ENCODE results near the gene CHAT. TPM values are rescaled to one million over a fixed set of nuclear protein-coding genes. Genes with fewer than 3 reads are reported as not detected.

CHAT gene
- total RNA-seq, 2 experiments from 2014 or later = not detected

DNA sequence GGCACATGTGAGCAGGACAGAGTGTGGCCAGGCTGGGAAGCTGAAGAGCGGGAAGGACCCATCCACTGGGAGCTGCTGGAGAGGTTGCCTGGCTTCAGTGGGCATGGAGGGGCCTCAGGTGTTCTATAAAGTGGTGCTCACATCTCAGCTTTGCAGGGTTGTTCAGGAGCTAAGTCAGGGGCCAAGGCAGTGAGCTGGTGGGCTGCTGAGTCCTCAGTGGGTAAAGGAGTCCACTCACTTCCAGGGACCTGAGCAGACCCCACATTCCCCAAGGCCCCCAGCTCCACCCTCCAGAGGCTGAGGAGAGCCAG is 36.8 kb downstream of the CHAT start:
- H3K36me3 Mint-ChIP-seq = no peaks in the 10 kb centered on the region
- H3K4me3 Mint-ChIP-seq = no peak overlapping the region
- ATAC-seq (no peak), DNase-seq (peak; percentile 22)
- H3K4me1 Mint-ChIP-seq = peaks cover 26% of the 10 kb centered on the region
- H3K9me3 Mint-ChIP-seq (ENCODE audit: low read depth) = no peaks in the 10 kb centered on the region
- peaks cover 19% of the 10 kb centered on the region for H3K27me3 Mint-ChIP-seq
- no peak overlapping the region for H3K27ac Mint-ChIP-seq
- CTCF ChIA-PET = interaction anchor here (1.1 kb wide), 1 partner anchor 52 kb away, joined by 4 read pairs; no protein-coding TSS in a partner anchor

DNA sequence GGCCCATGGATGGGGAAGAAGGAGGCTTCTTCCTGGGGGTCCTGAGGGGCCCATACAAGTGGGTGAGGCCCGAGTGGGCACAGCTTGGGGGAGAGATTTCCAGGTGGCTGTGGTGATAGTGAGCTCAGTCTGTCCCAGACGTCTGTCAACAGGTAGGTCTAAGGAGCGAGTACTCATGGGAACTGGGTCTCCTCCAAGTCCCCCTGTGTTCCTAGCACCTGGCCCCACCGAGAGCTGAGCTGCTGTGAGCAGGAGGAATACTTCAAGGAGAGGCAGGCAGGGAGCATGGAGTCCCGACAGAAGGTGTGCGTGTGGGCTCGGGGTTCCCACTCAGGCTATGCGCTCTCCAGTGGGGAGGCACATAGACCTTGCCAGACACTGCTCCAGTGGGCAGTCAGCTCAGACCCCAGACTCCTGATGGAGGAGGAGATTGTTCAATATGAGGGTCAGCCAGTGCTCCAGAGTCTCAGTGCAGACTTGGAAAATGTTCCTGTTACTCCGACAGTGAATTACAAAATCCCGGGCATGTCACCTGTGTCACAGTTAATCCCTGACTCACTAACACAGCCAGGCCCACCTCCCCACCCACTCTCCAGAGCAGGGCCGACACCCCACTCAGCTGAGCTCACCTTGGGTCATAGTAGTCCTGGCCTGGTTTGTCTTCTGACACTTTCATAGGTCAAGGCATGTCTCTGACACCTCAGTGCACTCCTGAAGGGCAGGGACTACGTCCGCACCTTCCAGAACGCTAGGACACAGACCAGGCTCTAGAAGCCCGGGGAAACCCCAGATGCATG is 37.4 kb downstream of the CHAT start:
- H3K27me3 Mint-ChIP-seq = peaks cover 19% of the 10 kb centered on the region
- H3K27ac Mint-ChIP-seq = no peak overlapping the region
- no peak for ATAC-seq
- H3K9me3 Mint-ChIP-seq (ENCODE audit: low read depth) = no peaks in the 10 kb centered on the region
- H3K4me1 Mint-ChIP-seq = peaks cover 26% of the 10 kb centered on the region
- H3K36me3 Mint-ChIP-seq = no peaks in the 10 kb centered on the region
- CTCF ChIA-PET = interaction anchor here (1.1 kb wide), 1 partner anchor 58 kb away, joined by 4 read pairs; no protein-coding TSS in a partner anchor
- peak; percentile 22 for DNase-seq
- no peak overlapping the region for H3K4me3 Mint-ChIP-seq

DNA sequence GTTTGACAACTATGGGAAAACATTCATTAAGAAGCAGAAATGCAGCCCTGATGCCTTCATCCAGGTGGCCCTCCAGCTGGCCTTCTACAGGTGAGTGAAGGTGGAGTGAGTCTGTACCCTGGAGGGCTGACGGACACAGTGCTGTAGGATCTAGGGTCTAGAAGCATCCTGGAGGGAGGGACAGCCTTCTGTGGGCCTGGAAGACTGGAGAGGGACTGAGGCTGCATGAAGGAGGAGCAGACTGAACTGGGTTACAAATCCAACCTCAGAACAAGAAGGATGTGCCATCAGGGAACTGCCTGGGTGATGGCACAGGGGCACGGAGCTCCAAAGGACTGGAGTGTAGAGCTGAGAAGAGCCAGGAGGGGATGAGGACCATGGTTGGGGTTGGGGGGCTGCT is 38.1 kb downstream of the CHAT start:
- Mint-ChIP-seq H3K27ac (no peak overlapping the region), H3K4me3 (no peak overlapping the region), H3K36me3 (no peaks in the 10 kb centered on the region), H3K4me1 (peaks cover 26% of the 10 kb centered on the region), H3K27me3 (peaks cover 25% of the 10 kb centered on the region), H3K9me3 (ENCODE audit: low read depth) (no peaks in the 10 kb centered on the region)
- no peak for ATAC-seq
- CTCF ChIA-PET = interaction anchor here (1.1 kb wide), 1 partner anchor 59 kb away, joined by 4 read pairs; no protein-coding TSS in a partner anchor
- DNase-seq = peak; percentile 3

DNA sequence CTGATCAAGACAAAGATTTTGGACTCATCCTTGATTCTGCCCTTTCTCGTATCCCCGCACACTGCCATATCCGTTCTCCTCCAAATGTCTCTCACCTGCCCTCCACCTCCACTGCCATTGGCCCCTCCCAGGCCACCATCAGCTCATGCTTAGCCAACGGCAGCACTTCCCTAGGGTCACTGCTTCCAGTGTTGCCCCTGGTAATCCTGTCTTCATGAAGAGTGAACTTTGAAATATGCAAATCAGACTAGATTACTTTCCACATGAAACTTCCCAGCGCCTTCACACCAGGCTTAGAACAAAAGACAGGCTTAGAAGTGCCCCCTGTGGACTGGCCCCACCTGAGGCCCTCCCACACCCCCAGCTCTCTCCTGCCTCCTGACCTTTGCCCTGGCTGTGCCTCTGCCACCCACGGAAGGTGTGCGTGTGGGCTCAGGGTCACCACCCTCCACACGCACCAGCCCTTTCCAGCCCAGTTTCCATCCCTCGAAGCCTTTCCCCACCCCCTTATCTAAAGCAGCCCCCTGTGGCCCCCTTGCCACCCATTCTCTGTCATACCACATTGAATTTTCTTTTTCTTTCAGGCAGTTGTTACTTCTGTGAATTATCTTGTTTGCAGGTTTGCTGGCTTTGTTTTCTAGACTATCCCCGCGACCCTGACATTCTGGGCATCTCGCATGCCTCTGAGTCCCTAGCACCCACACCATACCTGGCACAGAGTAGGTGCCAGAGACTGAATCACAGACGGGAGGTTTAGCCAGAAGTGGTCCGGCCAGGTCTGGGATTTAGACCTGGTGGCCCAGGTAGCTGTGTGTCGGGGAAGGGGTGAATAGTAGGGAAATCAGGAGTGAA is 38.8 kb downstream of the CHAT start:
- CTCF ChIA-PET = interaction anchor here (1.1 kb wide), 1 partner anchor 59 kb away, joined by 4 read pairs; no protein-coding TSS in a partner anchor
- ATAC-seq = no peak

DNA sequence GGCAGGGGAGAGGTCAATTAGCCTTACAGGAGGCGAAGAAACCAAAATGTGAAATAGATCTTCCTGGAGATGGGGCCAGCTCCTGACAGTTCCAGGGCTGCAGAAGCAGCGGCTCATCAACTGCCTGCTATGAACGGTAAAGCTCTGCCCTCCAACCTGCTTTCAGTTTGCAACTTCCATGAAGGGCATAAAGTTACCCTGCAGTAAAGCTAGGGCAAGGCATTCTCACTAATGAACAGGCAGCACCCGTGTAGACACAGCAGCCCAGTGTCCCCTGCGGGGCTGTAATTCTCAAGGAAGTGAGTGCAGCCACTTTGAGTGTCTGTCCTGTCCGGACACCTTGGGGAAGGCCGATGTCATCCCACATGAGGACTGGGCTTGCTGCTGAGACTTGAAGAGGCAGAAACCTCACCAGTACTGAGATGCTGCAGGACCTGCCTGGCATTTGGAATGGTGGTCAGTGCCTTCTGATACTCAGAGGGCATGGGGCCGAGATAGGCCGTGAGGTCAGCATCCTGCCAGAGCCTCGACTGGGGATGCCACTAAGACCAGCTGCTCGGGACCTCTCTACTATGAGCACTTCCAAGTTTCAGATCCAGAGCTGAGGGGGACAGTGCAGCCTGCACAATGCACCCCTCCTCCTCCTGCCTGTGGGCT is 39.6 kb downstream of the CHAT start:
- ATAC-seq (no peak), DNase-seq (peak; percentile 25)
- Mint-ChIP-seq H3K27me3 (peaks cover 17% of the 10 kb centered on the region), H3K36me3 (no peaks in the 10 kb centered on the region), H3K4me1 (peaks cover 22% of the 10 kb centered on the region), H3K4me3 (no peak overlapping the region), H3K27ac (no peak overlapping the region), H3K9me3 (ENCODE audit: low read depth) (no peaks in the 10 kb centered on the region)
- CTCF ChIA-PET = interaction anchor here (0.8 kb wide), 1 partner anchor 58 kb away, joined by 3 read pairs; no protein-coding TSS in a partner anchor

More for the DNA sequence above, 38.8 kb downstream of the CHAT start:
- H3K36me3 Mint-ChIP-seq = no peaks in the 10 kb centered on the region
- no peaks in the 10 kb centered on the region for H3K9me3 Mint-ChIP-seq (ENCODE audit: low read depth)
- DNase-seq = peak; percentile 25
- peaks cover 26% of the 10 kb centered on the region for H3K4me1 Mint-ChIP-seq
- no peak overlapping the region for H3K27ac Mint-ChIP-seq
- no peak overlapping the region for H3K4me3 Mint-ChIP-seq
- peaks cover 18% of the 10 kb centered on the region for H3K27me3 Mint-ChIP-seq

DNA sequence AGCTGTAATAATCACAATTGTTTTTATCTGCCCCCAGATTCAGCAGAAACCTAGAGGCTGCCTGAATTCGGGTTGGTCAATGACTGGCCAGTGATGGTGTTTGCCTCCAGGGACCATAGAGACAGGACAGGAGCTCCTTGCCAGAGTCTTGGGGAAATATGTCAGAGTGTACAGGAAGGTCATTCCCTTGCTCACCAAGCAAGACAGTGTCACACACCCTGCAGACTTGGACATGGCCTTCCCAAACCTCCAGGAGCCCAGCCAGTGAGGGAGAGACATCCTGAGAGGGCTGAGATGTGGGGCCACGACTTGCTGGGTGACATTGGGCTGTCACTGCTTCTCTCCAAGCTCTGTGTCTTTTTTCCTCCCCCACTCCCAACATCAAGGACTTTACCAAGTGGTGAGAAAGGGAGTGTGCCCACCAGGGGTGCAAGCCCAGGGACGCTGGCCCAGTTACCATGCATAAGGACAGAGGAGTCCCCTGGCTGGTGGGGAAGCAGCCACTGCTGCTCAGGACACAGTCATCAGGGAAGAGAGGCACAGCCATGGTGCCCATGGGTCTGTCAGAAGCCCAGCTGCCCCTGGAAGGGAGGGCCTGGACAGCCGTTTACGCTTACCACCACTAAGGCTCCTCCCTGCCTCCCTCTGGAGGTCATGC is 40.3 kb downstream of the CHAT start:
- no peak for ATAC-seq
- Mint-ChIP-seq H3K4me3 (no peak overlapping the region), H3K36me3 (no peaks in the 10 kb centered on the region)

DNA sequence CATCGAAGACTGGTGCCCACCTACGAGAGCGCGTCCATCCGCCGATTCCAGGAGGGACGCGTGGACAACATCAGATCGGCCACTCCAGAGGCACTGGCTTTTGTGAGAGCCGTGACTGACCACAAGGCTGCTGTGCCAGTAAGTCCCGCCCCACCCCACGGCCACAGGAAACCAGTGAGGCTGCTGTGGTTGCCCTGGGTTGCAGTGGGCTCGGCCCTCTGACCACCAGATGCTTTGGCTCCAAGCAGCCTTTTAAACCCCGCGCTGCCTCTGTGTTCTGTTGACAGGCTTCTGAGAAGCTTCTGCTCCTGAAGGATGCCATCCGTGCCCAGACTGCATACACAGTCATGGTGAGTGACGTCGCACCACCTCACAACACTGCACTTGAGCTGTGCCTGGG is 41.3 kb downstream of the CHAT start:
- Mint-ChIP-seq H3K9me3 (ENCODE audit: low read depth) (peaks cover 10% of the 10 kb centered on the region), H3K4me3 (no peak overlapping the region), H3K27ac (no peak overlapping the region), H3K36me3 (no peaks in the 10 kb centered on the region), H3K4me1 (peaks cover 5% of the 10 kb centered on the region), H3K27me3 (peaks cover 15% of the 10 kb centered on the region)
- CTCF ChIA-PET = no interaction called here
- DNase-seq (peak; percentile 35), ATAC-seq (no peak)

More for the DNA sequence above, 40.3 kb downstream of the CHAT start:
- peaks cover 5% of the 10 kb centered on the region for H3K9me3 Mint-ChIP-seq (ENCODE audit: low read depth)
- peaks cover 15% of the 10 kb centered on the region for H3K27me3 Mint-ChIP-seq
- H3K4me1 Mint-ChIP-seq = peaks cover 14% of the 10 kb centered on the region
- no peak overlapping the region for H3K27ac Mint-ChIP-seq
- peak; percentile 21 for DNase-seq
- CTCF ChIA-PET = interaction anchor here (0.8 kb wide), 1 partner anchor 59 kb away, joined by 3 read pairs; no protein-coding TSS in a partner anchor

DNA sequence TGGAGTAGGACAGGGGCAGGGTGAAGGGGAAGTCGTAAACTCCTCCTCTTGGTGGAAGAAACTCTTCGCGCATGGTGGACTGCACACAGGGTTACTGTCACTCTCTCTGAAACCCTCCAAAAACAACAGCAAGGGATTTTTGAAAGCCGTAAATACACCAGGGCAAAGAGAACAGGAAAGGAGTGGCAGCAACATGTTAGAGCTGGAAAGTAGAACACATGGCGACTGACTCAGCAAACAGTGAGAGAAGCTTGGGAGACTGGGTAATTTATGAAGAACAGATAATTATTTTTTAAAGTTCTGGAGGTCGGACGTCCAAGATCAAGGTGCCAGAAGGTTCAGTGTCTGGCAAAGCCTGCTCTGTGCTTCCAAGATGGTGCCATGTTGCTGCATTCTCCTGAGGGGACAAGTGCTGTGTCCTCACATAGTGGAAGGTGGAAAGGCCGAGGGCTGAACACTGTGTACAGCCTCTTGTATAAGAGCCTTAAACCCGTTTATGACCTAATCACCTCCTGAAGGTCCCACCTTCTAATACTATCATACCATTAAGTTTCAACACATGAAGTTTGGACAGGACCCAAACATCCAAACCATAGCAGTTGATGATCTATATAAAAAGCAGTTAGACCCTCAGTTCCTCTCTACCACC is 43.1 kb downstream of the CHAT start:
- H3K4me1 Mint-ChIP-seq = no peaks in the 10 kb centered on the region
- ATAC-seq = no peak
- peaks cover 12% of the 10 kb centered on the region for H3K27me3 Mint-ChIP-seq
- CTCF ChIA-PET = no interaction called here
- H3K4me3 Mint-ChIP-seq = no peak overlapping the region
- peaks cover 10% of the 10 kb centered on the region for H3K9me3 Mint-ChIP-seq (ENCODE audit: low read depth)
- no peak for DNase-seq
- no peak overlapping the region for H3K27ac Mint-ChIP-seq
- H3K36me3 Mint-ChIP-seq = no peaks in the 10 kb centered on the region

DNA sequence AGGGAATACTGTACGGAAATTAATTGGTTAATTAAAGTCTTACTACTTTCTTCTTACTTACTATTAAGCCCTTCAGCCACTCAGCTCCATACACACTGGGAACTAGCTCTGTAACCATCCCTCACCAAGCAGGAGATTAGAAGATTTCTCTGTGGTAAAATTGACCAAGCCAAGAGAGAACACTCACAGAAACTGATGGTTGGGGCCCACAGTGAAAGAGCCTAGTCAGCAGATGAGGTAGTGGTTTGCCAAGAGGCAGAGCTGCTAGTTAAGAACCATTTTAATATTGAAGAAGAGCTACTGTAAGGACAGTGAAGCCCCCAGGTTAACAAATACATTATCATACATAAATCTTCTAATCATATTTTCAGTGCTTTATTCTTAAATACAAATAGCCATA is 43.8 kb downstream of the CHAT start:
- H3K36me3 Mint-ChIP-seq = no peaks in the 10 kb centered on the region
- peaks cover 11% of the 10 kb centered on the region for H3K27me3 Mint-ChIP-seq
- CTCF ChIA-PET = no interaction called here
- ATAC-seq (no peak), DNase-seq (no peak)
- H3K27ac Mint-ChIP-seq = no peak overlapping the region
- peaks cover 10% of the 10 kb centered on the region for H3K9me3 Mint-ChIP-seq (ENCODE audit: low read depth)
- H3K4me1 Mint-ChIP-seq = no peaks in the 10 kb centered on the region
- H3K4me3 Mint-ChIP-seq = no peak overlapping the region

DNA sequence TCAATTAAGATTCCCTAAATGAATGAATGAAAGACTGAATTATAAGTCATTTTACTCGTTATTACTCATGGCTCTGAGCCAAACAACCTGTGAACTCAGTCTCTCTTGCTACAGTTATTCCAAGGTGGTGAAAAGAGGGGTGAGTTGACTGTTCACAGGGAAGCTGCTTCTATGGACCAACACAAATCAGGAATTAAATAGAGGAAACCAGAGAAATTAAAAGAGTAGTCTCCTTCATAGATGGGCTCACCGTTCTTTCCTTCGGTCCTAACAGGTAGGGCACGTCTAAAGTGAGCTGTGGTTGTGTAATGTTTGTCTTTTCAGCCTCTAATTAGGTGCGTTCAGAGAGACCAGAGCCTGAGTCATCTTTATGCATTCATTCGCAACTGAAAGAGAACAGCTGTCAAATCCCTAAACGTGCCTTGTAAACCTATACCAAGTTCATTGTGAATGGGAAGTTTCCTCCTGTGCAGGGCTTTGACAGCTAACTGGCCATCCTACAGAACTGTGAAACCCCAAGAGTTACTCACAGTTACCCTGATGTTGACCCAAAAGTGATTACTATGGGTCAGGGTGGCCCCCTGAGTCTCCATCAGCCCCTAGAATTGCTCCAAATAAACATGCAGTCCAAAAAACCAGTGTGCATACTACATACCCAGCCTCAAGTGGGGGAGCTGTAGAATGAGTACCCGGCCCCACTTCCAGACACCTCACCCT is 47.5 kb downstream of the CHAT start:
- ATAC-seq (no peak), DNase-seq (no peak)
- H3K4me3 Mint-ChIP-seq = no peak overlapping the region
- H3K27ac Mint-ChIP-seq = no peak overlapping the region
- H3K36me3 Mint-ChIP-seq = no peaks in the 10 kb centered on the region
- CTCF ChIA-PET = interaction anchor here (2.4 kb wide), 1 partner anchor 68 kb away, joined by 5 read pairs; no protein-coding TSS in a partner anchor
- H3K9me3 Mint-ChIP-seq (ENCODE audit: low read depth) = peaks cover 10% of the 10 kb centered on the region
- H3K4me1 Mint-ChIP-seq = no peaks in the 10 kb centered on the region
- H3K27me3 Mint-ChIP-seq = peaks cover 6% of the 10 kb centered on the region

DNA sequence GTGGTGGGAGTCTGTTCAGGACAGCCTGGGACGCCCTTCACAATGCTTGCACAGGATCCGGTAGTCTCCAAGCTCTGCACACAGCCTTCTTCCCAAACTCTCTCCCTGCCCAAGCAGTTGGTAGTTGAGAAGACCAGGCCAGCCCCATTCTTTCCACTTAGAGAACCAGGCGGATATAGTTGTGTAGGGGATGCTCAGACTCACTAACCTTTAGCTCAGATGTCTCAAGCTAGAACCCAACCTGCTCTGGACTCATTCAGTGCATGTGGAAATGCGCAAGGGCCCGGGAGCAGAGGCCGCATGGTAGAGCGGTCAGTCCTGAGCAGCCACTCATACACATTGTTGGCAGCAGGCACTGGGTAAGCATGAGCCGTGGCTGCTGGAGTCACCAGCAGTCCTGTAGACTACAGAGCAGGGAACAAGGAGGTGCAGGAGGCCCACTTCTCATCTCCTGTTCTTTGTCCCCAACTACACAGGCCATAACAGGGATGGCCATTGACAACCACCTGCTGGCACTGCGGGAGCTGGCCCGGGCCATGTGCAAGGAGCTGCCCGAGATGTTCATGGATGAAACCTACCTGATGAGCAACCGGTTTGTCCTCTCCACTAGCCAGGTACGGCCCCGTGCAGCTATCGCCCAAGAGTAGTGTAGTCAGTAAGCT is 48.5 kb downstream of the CHAT start:
- CTCF ChIA-PET = interaction anchor here (2.4 kb wide), 1 partner anchor 69 kb away, joined by 5 read pairs; no protein-coding TSS in a partner anchor
- Mint-ChIP-seq H3K27ac (no peak overlapping the region), H3K4me1 (no peaks in the 10 kb centered on the region), H3K36me3 (no peaks in the 10 kb centered on the region), H3K27me3 (peaks cover 3% of the 10 kb centered on the region), H3K4me3 (no peak overlapping the region), H3K9me3 (ENCODE audit: low read depth) (peaks cover 10% of the 10 kb centered on the region)
- DNase-seq (no peak), ATAC-seq (no peak)

DNA sequence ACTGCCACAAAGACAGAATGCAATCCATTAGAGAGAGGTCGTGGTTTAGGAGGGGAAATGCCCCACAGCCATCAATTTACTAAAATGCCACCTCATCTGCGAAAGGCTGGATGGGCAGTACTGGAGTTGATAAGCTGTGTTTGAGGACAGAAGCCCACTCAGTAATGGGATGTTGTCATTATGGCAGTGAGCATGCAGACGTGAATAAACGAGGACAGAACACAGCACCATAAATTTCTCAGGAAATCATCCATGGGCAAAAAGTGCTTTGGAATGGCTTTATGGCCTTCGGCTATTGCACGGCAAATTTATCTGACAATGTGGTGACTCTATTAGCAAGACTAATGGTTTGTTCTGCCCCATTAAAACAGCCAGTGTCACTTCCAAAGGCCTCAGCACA is 49.8 kb downstream of the CHAT start:
- no peak overlapping the region for H3K4me3 Mint-ChIP-seq
- ATAC-seq (no peak), DNase-seq (no peak)
- H3K4me1 Mint-ChIP-seq = no peaks in the 10 kb centered on the region
- H3K9me3 Mint-ChIP-seq (ENCODE audit: low read depth) = peaks cover 10% of the 10 kb centered on the region
- CTCF ChIA-PET = no interaction called here
- peaks cover 11% of the 10 kb centered on the region for H3K27me3 Mint-ChIP-seq
- no peaks in the 10 kb centered on the region for H3K36me3 Mint-ChIP-seq
- H3K27ac Mint-ChIP-seq = no peak overlapping the region
